Esophagus (tissue), 2 donors: Measurements from ENCODE around the gene CNTLN. TPM values are rescaled to one million over a fixed set of nuclear protein-coding genes. Genes with fewer than 3 reads are reported as not detected.
"Not testable (repeated sequence)": the region's sequence is repeated elsewhere in the genome, so short reads cannot be mapped to it uniquely, and the experiment has no call there.

Experiments
- H3K27ac ChIP-seq, 2 donors: one replicate each; pipeline ENCODE4 v1.5.1; 2013; ENCODE audit warnings: low read depth in 2 of 2, mild to moderate bottlenecking in 2 of 2, inconsistent platforms in 1 of 2, low read length in 1 of 2, moderate library complexity in 1 of 2
- H3K27me3 ChIP-seq, 2 donors: one replicate each; pipeline ENCODE4 v1.6.1; 2013; ENCODE audit warnings: low read length in 2 of 2, control low read depth in 1 of 2, mild to moderate bottlenecking in 1 of 2; ENCODE audit not compliant: insufficient read depth in 2 of 2, control insufficient read depth in 1 of 2
- H3K36me3 ChIP-seq, 2 donors: one replicate each; pipeline ENCODE4 v1.6.1; 2013; ENCODE audit warnings: low read length in 1 of 2; ENCODE audit not compliant: control insufficient read depth in 2 of 2, insufficient read depth in 2 of 2
- H3K4me1 ChIP-seq, 2 donors: one replicate each; pipeline ENCODE4 v1.6.1; 2013; ENCODE audit warnings: low read length in 1 of 2; ENCODE audit not compliant: control insufficient read depth in 2 of 2, insufficient read depth in 2 of 2
- H3K4me3 ChIP-seq, 2 donors: one replicate each; pipeline ENCODE4 v1.5.1; 2013; ENCODE audit warnings: low read length in 2 of 2, mild to moderate bottlenecking in 2 of 2, low read depth in 1 of 2, moderate library complexity in 1 of 2
- H3K9me3 ChIP-seq, 2 donors: one replicate each; pipeline ENCODE4 v1.6.1; 2013; ENCODE audit warnings: mild to moderate bottlenecking in 2 of 2, low read depth in 1 of 2, low read length in 1 of 2, moderate library complexity in 1 of 2; ENCODE audit not compliant: control insufficient read depth in 2 of 2, insufficient read depth in 1 of 2
- WGBS, 2 donors: extraction: QIAGEN DNeasy Blood & Tissue Kit; methylation state at CpG; one replicate each; pipeline ENCODE4 v1.1.7; 2013; 5-methylcytosine and 5-hydroxymethylcytosine counted together
- polyA plus RNA-seq, 2 donors: library from polyadenylated mRNA; stranded (reverse); fragments of 200-250 nt; gene quantifications; one replicate each; pipeline ENCODE4 v1.2.3, GENCODE V29; 2013
- donor health status: healthy with polysubstance abuse.
- donor health status: Bipolar disorder and iron deficiency.

The CNTLN gene
- polyA plus RNA-seq, 2 donors, result 1.0 to 1.3 TPM

- Histone ChIP-seq H3K27me3 (no peaks in the 10 kb centered on the region), H3K9me3 (no peaks in the 10 kb centered on the region), H3K4me1 (no peaks in the 10 kb centered on the region), H3K27ac (no peak overlapping the region), H3K36me3 (no peaks in the 10 kb centered on the region), H3K4me3 (no peak overlapping the region)
- WGBS, 2 donors, result 80 to 82% methylated on average over 7 of the region's 7 CpGs
Observed at GRCh38 chr9:17222932-17223331, 88.1 kb downstream of the CNTLN start.

GRCh38 chr9:17225407-17225806 lies 90.6 kb downstream of the CNTLN start:
- H3K27me3 ChIP-seq, result no peaks in the 10 kb centered on the region
- no peaks in the 10 kb centered on the region for H3K36me3 ChIP-seq
- no peak overlapping the region for H3K27ac ChIP-seq
- no peak overlapping the region for H3K4me3 ChIP-seq
- H3K9me3 ChIP-seq, result no peaks in the 10 kb centered on the region
- WGBS, 2 donors, result 94 to 95% methylated on average over 1 of the region's 1 CpG
- H3K4me1 ChIP-seq, result no peaks in the 10 kb centered on the region

GRCh38 chr9:17229945-17230560 lies 95.2 kb downstream of the CNTLN start:
- Histone ChIP-seq H3K9me3 (no peaks in the 10 kb centered on the region), H3K27me3 (no peaks in the 10 kb centered on the region), H3K27ac (no peak overlapping the region), H3K36me3 (no peaks in the 10 kb centered on the region), H3K4me3 (no peak overlapping the region), H3K4me1 (no peaks in the 10 kb centered on the region)
- 93 to 94% methylated on average over 4 of the region's 4 CpGs for WGBS, 2 donors

DNA sequence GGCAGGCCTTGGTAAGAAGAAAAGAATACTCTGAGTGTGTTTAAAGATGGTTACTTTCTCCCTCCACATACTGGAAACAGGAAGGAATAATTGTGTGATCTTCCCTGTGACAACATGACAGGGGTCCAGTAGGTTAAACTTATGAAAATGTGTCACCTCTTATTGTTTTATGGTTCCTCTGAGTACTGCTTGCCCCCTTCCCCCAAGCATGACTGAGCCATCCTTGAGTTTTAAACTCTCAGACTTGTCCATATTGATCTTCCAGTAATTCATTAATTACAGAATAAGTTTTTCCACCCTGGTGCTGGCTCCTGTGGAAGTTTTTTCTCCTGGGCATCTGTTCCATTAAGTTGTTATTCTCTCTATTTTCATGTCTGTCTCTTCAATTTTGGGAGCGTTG lies 95.8 kb downstream of the CNTLN start:
- no peaks in the 10 kb centered on the region for H3K27me3 ChIP-seq
- no peaks in the 10 kb centered on the region for H3K36me3 ChIP-seq
- no peaks in the 10 kb centered on the region for H3K9me3 ChIP-seq
- WGBS, 2 donors, result 69 to 88% methylated on average over 1 of the region's 1 CpG
- H3K4me3 ChIP-seq, result no peak overlapping the region
- H3K4me1 ChIP-seq, result no peaks in the 10 kb centered on the region
- H3K27ac ChIP-seq, result no peak overlapping the region

- no peaks in the 10 kb centered on the region for H3K9me3 ChIP-seq
- no peaks in the 10 kb centered on the region for H3K4me1 ChIP-seq
- H3K27ac ChIP-seq, result no peak overlapping the region
- no peaks in the 10 kb centered on the region for H3K27me3 ChIP-seq
- H3K36me3 ChIP-seq, result no peaks in the 10 kb centered on the region
- WGBS, 2 donors, result 74 to 80% methylated on average over 2 of the region's 2 CpGs
- H3K4me3 ChIP-seq, result no peak overlapping the region
Observed at GRCh38 chr9:17236147-17236546, 101.3 kb downstream of the CNTLN start.

- 91 to 92% methylated on average over 5 of the region's 5 CpGs for WGBS, 2 donors
- no peak overlapping the region for H3K27ac ChIP-seq
- H3K4me1 ChIP-seq, result no peaks in the 10 kb centered on the region
- H3K27me3 ChIP-seq, result no peaks in the 10 kb centered on the region
- peaks cover 0 to 3% of the 10 kb centered on the region in 2 donors for H3K9me3 ChIP-seq
- no peaks in the 10 kb centered on the region for H3K36me3 ChIP-seq
- H3K4me3 ChIP-seq, result no peak overlapping the region
Observed at GRCh38 chr9:17246770-17247169, 111.9 kb downstream of the CNTLN start.

GRCh38 chr9:17251100-17251499 lies 116.3 kb downstream of the CNTLN start:
- Histone ChIP-seq H3K27me3 (no peaks in the 10 kb centered on the region), H3K27ac (no peak overlapping the region), H3K9me3 (no peaks in the 10 kb centered on the region), H3K36me3 (no peaks in the 10 kb centered on the region), H3K4me1 (no peaks in the 10 kb centered on the region), H3K4me3 (no peak overlapping the region)

DNA sequence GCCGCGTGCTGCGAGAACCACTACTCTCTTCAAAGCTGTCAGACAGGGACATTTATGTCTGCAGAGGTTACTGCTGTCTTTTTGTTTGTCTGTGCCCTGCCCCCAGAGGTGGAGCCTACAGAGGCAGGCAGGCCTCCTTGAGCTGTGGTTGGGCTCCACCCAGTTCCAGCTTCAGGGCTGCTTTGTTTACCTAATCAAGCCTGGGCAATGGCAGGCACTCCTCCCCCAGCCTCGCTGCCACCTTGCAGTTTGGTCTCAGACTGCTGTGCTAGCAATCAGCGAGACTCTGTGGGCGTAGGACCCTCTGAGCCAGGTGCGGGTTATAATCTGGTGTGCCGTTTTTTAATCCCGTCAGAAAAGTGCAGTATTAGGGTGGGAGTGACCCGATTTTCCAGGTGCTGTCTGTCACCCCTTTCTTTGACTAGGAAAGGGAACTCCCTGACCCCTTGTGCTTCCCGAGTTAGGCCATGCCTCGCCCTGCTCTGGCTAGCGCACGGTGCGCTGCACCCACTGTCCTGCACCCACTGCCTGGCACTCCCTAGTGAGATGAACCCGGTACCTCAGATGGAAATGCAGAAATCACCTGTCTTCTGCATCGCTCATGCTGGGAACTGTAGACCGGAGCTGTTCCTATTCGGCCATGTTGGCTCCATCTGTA lies 133.8 kb downstream of the CNTLN start:
- 78 to 88% methylated on average over 19 of the region's 19 CpGs for WGBS, 2 donors
- not testable (repeated sequence) for H3K36me3 ChIP-seq, H3K27me3 ChIP-seq, H3K4me1 ChIP-seq, H3K9me3 ChIP-seq, H3K4me3 ChIP-seq, H3K27ac ChIP-seq

DNA sequence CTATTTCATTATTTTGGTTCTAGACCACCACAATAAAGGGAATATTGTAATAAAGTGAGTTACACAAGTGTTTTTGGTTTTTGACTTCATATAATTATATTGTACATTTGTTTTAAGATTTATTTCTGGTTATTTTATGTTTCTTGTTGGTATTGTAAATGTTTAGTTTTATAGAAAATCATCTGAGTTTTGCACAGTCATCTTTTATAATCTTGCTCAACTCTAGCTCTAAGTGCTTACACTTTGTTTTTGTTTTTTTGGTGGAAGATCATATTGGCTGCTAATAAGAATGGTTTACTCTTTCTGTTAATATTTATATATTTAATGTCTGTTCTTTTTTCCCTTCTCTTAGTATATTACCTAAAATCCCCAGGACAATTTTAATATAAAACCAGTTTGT lies 135.0 kb downstream of the CNTLN start:
- Histone ChIP-seq H3K4me3 (no peak overlapping the region), H3K4me1 (no peaks in the 10 kb centered on the region), H3K27me3 (no peaks in the 10 kb centered on the region), H3K27ac (no peak overlapping the region), H3K36me3 (no peaks in the 10 kb centered on the region), H3K9me3 (no peaks in the 10 kb centered on the region)

GRCh38 chr9:17272536-17272935 lies 137.7 kb downstream of the CNTLN start:
- H3K27ac ChIP-seq, result no peak overlapping the region
- no peaks in the 10 kb centered on the region for H3K27me3 ChIP-seq
- no peak overlapping the region for H3K4me3 ChIP-seq
- H3K9me3 ChIP-seq, result no peaks in the 10 kb centered on the region
- H3K36me3 ChIP-seq, result no peaks in the 10 kb centered on the region
- no peaks in the 10 kb centered on the region for H3K4me1 ChIP-seq
